ENCODE data around the gene CARS1. TPM values are rescaled to one million over a fixed set of nuclear protein-coding genes. Genes with fewer than 3 reads are reported as not detected.

Gene CARS1
- total and polyA plus RNA-seq, 9 of the 15 experiments (the other 6 are each of a cell fraction or from before 2014, with no cell fraction given), result 14.4 to 106 (median 73.6) TPM

DNA sequence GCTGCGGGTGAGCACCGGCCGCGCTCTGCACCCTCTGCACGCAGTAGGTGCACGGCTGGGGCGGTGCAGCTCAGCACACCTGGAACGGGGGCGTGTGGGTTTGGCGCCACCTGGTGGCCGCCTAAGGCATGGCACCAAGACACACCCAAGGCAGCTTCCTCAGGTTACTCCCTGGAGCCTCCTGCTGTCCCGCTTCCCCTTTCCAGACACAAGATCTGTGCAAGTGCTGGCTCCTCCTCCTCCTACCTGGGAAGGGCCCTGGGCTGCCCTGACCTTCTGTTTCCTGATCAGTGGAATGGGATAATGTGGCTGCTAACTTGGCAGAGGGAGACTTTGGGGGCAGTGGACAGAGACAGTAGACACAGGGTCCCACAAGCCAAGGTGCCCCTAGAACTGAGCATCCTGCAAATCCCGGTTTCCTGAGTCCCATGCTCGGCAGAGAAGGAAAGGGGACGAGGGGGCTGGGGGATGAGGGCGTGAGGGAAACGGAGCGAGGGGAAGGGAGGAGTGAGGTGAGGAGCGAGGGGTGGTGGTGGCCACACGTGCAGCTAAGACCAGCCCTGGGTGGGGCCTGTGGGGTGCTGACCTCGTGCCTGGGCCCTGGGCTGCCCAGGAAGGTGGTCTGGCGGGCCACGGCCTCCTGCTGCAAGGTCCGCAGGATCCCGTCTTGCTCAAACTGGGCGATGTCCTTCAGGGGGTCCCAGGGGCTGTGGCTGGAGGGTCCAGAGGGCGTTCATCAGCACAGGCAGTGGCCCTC lies 34.8 kb upstream of the CARS1 start (continued):
- TF ChIP-seq ZBTB8A (IDR thresholded peaks at IDR 0.05; ENCODE audit: partially characterized antibody) (no peak), RFX1 (IDR thresholded peaks at IDR 0.05) (no peak), NKRF (IDR thresholded peaks at IDR 0.05; ENCODE audit: borderline replicate concordance) (no peak), MYC (IDR thresholded peaks at IDR 0.05; ENCODE audit: low read depth, low read length) (no peak), MYC (CRISPR knock-in tag; IDR thresholded peaks at IDR 0.05; ENCODE audit: borderline replicate concordance, low read depth) (no peak), MED1 (CRISPR knock-in tag; IDR thresholded peaks at IDR 0.05; ENCODE audit: borderline replicate concordance) (no peak), TBL1XR1 (IDR thresholded peaks at IDR 0.05; ENCODE audit: low read length in 2 of 2) (no peak), TAF7 (tag; IDR thresholded peaks at IDR 0.05) (no peak), CHD2 (IDR thresholded peaks at IDR 0.05; ENCODE audit: low read depth, low read length) (no peak), CREBBP (IDR thresholded peaks at IDR 0.05; ENCODE audit: low read depth, low read length) (no peak), ZNF586 (CRISPR knock-in tag; conservative IDR thresholded peaks at IDR 0.05) (no peak), SIX5 (IDR thresholded peaks at IDR 0.05; ENCODE audit: borderline replicate concordance in 1 of 2, insufficient read depth in 1 of 2, low read depth in 1 of 2, low read length in 2 of 2) (no peak), PHF8 (IDR thresholded peaks at IDR 0.05; ENCODE audit: borderline replicate concordance, low read length) (no peak), SMARCB1 (IDR thresholded peaks at IDR 0.05; ENCODE audit: insufficient read length, low read depth) (no peak), HNRNPH1 (optimal IDR thresholded peaks at IDR 0.05; ENCODE audit: low read depth, low read length) (no peak), SLC30A9 (CRISPR knock-in tag; IDR thresholded peaks at IDR 0.05) (no peak), NR4A1 (CRISPR knock-in tag; IDR thresholded peaks at IDR 0.05) (no peak), NR4A1 (tag; IDR thresholded peaks at IDR 0.05) (no peak), CBFB (CRISPR knock-in tag; IDR thresholded peaks at IDR 0.05) (peak; percentile 60; the same call in 1 of the 2 replicates), HDAC1 (IDR thresholded peaks at IDR 0.05) (no peak)
- TF ChIP-seq, protein P1, sequence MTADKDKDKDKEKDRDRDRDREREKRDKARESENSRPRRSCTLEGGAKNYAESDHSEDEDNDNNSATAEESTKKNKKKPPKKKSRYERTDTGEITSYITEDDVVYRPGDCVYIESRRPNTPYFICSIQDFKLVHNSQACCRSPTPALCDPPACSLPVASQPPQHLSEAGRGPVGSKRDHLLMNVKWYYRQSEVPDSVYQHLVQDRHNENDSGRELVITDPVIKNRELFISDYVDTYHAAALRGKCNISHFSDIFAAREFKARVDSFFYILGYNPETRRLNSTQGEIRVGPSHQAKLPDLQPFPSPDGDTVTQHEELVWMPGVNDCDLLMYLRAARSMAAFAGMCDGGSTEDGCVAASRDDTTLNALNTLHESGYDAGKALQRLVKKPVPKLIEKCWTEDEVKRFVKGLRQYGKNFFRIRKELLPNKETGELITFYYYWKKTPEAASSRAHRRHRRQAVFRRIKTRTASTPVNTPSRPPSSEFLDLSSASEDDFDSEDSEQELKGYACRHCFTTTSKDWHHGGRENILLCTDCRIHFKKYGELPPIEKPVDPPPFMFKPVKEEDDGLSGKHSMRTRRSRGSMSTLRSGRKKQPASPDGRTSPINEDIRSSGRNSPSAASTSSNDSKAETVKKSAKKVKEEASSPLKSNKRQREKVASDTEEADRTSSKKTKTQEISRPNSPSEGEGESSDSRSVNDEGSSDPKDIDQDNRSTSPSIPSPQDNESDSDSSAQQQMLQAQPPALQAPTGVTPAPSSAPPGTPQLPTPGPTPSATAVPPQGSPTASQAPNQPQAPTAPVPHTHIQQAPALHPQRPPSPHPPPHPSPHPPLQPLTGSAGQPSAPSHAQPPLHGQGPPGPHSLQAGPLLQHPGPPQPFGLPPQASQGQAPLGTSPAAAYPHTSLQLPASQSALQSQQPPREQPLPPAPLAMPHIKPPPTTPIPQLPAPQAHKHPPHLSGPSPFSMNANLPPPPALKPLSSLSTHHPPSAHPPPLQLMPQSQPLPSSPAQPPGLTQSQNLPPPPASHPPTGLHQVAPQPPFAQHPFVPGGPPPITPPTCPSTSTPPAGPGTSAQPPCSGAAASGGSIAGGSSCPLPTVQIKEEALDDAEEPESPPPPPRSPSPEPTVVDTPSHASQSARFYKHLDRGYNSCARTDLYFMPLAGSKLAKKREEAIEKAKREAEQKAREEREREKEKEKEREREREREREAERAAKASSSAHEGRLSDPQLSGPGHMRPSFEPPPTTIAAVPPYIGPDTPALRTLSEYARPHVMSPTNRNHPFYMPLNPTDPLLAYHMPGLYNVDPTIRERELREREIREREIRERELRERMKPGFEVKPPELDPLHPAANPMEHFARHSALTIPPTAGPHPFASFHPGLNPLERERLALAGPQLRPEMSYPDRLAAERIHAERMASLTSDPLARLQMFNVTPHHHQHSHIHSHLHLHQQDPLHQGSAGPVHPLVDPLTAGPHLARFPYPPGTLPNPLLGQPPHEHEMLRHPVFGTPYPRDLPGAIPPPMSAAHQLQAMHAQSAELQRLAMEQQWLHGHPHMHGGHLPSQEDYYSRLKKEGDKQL (CRISPR knock-in tag; IDR thresholded peaks at IDR 0.05; ENCODE audit: borderline replicate concordance), result no peak
